ENCODE measurements around the gene TMEFF1. TPM values are rescaled to one million over a fixed set of nuclear protein-coding genes. Genes with fewer than 3 reads are reported as not detected.
"Not testable (repeated sequence)": the region's sequence is repeated elsewhere in the genome, so short reads cannot be mapped to it uniquely, and the experiment has no call there.

The TMEFF1 gene
- total RNA-seq, result 0.10 TPM in 1 of 2 replicates, not detected in the other

GRCh38 chr9:100472788-100473275, at the start of gene TMEFF1:
Gene TMEFF1 (plus strand): TSS chr9:100473149. CDS start chr9:100473545, 396 bp downstream.
- intact Hi-C loops (cut with micrococcal nuclease), result no loop called here

- intact Hi-C loops (cut with micrococcal nuclease), result loop anchor here (1.0 to 5.0 kb wide), 9 partner anchors 13 to 1203 kb away; partner anchors contain the start of genes ALG2, ERP44, INVS and MRPL50
Measured at GRCh38 chr9:100425758-100426157, 47.2 kb upstream of the TMEFF1 start.

- intact Hi-C loops (cut with micrococcal nuclease), result loop anchor here (1.0 to 5.0 kb wide), 9 partner anchors 12 to 1204 kb away; partner anchors contain the start of genes ALG2, ERP44, INVS and MRPL50
Measured at GRCh38 chr9:100426189-100426529, 46.8 kb upstream of the TMEFF1 start.

- intact Hi-C loops (cut with micrococcal nuclease), result loop anchor here (1.0 to 5.0 kb wide), 9 partner anchors 12 to 1204 kb away; partner anchors contain the start of genes ALG2, ERP44, INVS and MRPL50
Measured at GRCh38 chr9:100426530-100427365, 46.2 kb upstream of the TMEFF1 start, which contains the start of gene MSANTD3. Gene MSANTD3 (plus strand): TSS chr9:100427143. CDS start chr9:100441939, 14,796 bp downstream.

- intact Hi-C loops (cut with micrococcal nuclease), result loop anchor here (2.0 to 5.0 kb wide), 6 partner anchors 170 to 1205 kb away; partner anchors contain the start of genes ALG2, ERP44, INVS and MRPL50
Measured at GRCh38 chr9:100427366-100428263, 45.3 kb upstream of the TMEFF1 start.

- intact Hi-C loops (cut with micrococcal nuclease), result loop anchor here (5.0 kb wide), 5 partner anchors 168 to 1207 kb away; partner anchors contain the start of genes ALG2, ERP44, INVS and MRPL50
Measured at GRCh38 chr9:100428871-100429654, 43.9 kb upstream of the TMEFF1 start.

GRCh38 chr9:100430286-100430940, 42.5 kb upstream of the TMEFF1 start:
- intact Hi-C loops (cut with micrococcal nuclease), result no loop called here

GRCh38 chr9:100431886-100432285, 41.1 kb upstream of the TMEFF1 start:
- intact Hi-C loops (cut with micrococcal nuclease), result no loop called here

GRCh38 chr9:100432736-100433135, 40.2 kb upstream of the TMEFF1 start:
- intact Hi-C loops (cut with micrococcal nuclease), result no loop called here

GRCh38 chr9:100436571-100436970, 36.4 kb upstream of the TMEFF1 start:
- intact Hi-C loops (cut with micrococcal nuclease), result loop anchor here (5.0 kb wide), 1 partner anchor 1274 kb away; no protein-coding TSS in a partner anchor

- intact Hi-C loops (cut with micrococcal nuclease), result loop anchor here (1.0 to 5.0 kb wide), 6 partner anchors 12 to 1276 kb away; partner anchors contain the start of gene TEX10
Measured at GRCh38 chr9:100437860-100438805, 34.8 kb upstream of the TMEFF1 start.

- intact Hi-C loops (cut with micrococcal nuclease), result no loop called here
Measured at GRCh38 chr9:100440071-100440470, 32.9 kb upstream of the TMEFF1 start.

GRCh38 chr9:100440487-100440886, 32.5 kb upstream of the TMEFF1 start:
- intact Hi-C loops (cut with micrococcal nuclease), result not testable (repeated sequence)

GRCh38 chr9:100441911-100442361, 31.0 kb upstream of the TMEFF1 start:
- intact Hi-C loops (cut with micrococcal nuclease), result no loop called here

GRCh38 chr9:100443781-100444768, 28.9 kb upstream of the TMEFF1 start:
- intact Hi-C loops (cut with micrococcal nuclease), result no loop called here

- intact Hi-C loops (cut with micrococcal nuclease), result no loop called here
Measured at GRCh38 chr9:100445161-100445902, 27.6 kb upstream of the TMEFF1 start.

Data from T-helper 1 cell treated with Interleukin-12 subunit alpha and Interleukin-12 subunit beta and Interleukin-4 antibody, amounts not matched to agents 30 ng/mL and 1 ng/mL, for 36 hours (primary cell).